ENCODE measurements around the gene RELB.
"Not testable (repeated sequence)": the region's sequence is repeated elsewhere in the genome, so short reads cannot be mapped to it uniquely, and the experiment has no call there.

The RELB gene

GRCh38 chr19:44987148-44987675 is 14.1 kb upstream of the RELB start:
- no peak for DNase-seq (ENCODE audit: low spot score)

DNA sequence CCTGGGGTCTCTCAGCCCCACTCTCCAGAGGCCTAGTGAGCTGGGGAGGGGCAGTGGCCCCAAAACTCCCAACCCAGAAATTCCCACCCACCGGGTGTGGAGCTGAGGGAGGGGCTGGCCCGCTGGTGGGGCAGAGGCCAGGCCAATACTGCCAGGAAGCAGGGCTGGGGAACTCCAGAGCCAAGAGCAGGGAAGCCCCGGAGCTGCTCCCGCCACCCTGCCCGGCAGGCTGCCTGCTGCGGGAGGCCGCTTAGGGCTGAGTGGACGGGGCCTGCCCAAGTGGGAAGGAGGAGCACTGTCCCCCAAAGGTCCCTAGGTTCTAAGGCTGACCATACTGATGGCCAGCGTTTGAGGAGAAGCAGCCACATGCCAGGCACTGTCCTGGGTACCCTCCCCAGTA is 13.0 kb upstream of the RELB start:
- DNase-seq (ENCODE audit: low spot score), result no peak

DNA sequence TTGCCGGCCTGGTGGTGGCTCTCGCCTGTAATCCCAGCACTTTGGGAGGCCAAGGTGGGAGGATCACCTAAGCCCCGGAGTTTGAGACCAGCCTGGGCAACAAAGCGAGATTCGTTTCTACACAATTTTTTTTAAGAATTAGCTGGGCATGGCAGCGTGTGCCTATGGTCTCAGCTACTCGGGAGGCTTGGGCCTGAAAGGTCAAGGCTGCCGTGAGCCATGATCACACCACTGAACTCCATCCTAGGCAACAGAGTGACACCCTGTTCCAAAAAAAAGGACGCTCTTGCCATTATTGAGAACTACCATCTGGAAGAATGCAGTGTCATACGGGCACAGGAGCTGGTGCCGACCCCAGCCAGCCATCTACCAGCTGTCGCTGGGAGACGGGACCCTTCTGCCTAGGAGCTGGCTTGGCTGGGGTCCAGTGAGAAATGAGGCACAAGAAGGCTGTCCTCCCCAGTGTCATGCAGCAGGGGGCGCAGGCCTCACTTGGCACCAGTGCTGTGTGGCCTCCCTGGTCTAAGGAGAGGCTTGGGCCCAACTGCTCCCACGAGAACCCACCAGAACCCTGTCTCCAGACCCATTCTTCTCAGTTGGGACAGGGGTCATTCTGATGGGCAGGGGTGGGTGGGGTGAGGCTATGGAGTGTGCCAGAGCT is 12.2 kb upstream of the RELB start:
- DNase-seq (ENCODE audit: low spot score), result peak; percentile 87

- no peak for DNase-seq (ENCODE audit: low spot score)
Measured at GRCh38 chr19:44990459-44990858, 10.8 kb upstream of the RELB start.

DNA sequence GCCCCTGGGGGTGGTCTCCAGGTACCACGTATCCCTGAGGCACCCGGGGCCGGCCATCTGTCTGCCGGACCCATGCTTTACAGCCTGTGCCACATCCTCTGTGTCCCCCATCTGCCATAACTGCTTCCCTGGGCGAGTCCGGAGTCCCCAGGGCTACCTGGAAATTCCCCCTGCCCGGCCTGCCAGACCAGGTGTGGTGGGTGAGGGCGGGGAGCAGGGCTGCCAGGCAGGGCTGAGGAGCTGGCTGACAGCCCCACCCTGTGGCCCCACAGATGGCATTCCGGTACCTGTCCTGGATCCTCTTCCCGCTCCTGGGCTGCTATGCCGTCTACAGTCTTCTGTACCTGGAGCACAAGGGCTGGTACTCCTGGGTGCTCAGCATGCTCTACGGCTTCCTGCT is 10.3 kb upstream of the RELB start:
- no peak for DNase-seq (ENCODE audit: low spot score)

GRCh38 chr19:44992336-44993163 is 8.7 kb upstream of the RELB start:
- no peak for DNase-seq (ENCODE audit: low spot score)

DNA sequence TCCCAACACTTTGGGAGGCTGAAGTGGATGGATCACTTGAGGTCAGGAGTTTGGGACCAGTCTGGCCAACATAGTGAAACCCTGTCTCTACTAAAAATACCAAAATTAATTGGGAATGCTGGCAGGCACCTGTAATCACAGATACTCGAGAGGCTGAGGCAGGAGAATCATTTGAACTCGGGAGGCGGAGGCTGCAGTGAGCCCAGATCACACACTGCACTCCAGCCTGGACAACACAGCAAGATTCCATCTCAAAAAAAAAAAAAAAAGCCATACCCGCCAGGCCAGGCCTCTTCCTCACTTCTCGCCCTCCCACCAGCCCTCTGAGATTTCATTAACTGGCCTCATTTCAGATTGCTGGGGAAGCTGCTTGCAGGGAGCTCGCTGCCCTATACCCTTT is 7.7 kb upstream of the RELB start:
- no peak for DNase-seq (ENCODE audit: low spot score)

DNA sequence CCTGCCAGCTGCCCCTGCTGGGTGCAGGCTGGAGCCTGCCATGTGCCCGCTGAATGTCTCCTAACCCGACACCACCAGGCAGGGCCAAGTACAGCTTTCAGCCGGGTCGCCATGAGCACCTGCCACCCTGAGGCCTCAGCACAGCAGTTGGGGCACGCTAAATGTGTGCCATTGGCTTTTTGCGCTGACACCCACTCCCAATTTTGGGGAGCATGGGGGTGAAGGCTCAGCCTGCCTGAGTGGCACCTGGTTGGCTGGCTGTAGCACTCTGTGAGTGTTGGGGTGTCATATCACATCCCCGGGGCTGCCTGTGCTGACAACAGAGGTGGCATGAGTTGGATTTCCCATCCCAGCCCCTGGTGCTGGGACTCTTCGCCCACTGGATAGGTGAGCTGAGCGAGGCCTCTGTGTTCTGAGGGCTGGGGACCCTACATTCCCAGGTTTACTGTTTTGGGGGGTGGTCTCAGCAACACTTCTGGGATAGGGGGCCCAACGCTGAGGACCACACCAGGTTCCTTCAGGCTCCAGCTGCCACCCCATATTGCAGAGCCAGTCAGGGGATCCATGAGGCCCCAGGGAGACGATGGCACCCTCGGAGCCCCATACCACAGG is 7.2 kb upstream of the RELB start:
- no peak for DNase-seq (ENCODE audit: low spot score)

DNA sequence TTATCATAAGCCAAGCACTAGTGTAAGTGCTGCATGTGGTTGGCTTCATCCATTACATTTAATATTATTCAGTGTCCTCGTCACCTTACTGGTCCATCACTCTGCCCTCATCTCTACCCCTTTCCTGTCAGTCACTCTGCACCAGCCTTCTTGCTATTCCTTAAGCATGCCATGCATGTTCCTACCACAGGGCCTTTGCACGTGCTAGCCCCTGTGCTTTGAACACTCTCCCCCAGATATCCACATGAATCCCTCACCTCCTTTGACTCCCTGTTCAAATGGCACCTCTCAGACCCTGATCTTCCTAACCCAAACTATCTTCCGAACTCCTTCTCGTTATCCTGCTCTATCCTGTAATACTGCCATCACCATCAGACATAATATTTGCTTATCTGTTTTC is 3.2 kb upstream of the RELB start:
- no peak for DNase-seq (ENCODE audit: low spot score)

- DNase-seq (ENCODE audit: low spot score), result peak; percentile 93
Measured at GRCh38 chr19:44999131-44999925, 1.9 kb upstream of the RELB start.

DNA sequence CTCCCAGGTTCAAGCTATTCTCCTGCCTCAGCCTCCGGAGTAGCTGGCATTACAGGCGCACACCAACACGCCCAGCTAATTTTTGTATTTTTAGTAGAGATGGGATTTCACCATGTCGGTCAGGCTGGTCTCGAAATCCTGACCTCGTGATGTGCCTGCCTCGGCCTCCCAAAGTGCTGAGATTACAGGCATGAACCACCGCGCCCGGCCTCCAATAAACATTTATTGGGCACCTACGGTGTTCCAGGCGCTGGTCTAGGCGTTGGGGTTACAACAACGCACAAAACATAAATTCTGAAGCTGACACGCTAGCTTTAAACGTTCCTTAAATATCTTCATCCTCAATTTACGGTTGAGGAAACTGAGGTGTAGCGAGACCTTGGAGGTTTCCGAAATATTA is 599 bp upstream of the RELB start:
- DNase-seq (ENCODE audit: low spot score), result not testable (repeated sequence)

GRCh38 chr19:45003485-45003884 is 2.2 kb downstream of the RELB start:
- DNase-seq (ENCODE audit: low spot score), result no peak

DNA sequence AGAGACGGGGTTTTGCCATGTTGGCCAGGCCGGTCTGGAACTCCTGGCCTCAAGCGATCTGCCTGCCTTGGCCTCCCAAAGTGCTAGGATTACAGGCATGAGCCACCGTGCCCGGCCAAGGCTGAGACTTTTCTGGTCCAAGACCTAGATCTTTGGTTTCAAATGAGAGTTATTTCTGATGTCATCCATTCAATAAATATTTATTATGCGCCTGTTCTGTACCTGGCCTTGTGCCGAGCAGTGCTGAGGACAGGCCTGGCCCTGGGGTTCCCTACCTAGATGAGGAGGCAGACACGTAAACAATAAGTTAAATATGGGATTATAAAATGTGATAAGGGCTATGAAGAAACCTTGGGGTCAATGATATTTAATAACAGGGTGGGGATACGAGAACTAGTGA is 4.5 kb downstream of the RELB start:
- DNase-seq (ENCODE audit: low spot score), result no peak

DNA sequence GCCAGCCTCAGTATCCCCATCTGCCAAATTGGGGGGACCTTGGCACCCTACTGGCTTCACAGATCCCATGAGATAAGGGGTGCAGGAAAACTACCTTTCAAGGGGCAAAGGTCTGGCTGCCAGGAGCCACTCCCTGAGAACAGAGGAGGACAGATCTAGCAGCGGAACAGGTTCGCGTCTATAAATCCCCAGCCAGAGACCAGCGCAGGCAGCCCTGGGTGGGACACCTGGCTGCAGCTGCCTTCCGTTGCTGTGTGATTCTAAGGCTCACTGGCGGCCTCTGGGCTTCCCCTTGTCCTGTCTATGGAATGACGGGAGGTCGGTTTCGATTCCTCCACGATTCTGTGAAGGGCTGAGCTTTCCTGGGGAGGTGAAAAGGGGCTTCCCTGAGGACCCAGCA is 7.3 kb downstream of the RELB start:
- peak; percentile 67 for DNase-seq (ENCODE audit: low spot score)

- no peak for DNase-seq (ENCODE audit: low spot score)
Measured at GRCh38 chr19:45009625-45010255, 8.5 kb downstream of the RELB start.

GRCh38 chr19:45010306-45010705 is 9.0 kb downstream of the RELB start:
- peak; percentile 48 for DNase-seq (ENCODE audit: low spot score)

DNA sequence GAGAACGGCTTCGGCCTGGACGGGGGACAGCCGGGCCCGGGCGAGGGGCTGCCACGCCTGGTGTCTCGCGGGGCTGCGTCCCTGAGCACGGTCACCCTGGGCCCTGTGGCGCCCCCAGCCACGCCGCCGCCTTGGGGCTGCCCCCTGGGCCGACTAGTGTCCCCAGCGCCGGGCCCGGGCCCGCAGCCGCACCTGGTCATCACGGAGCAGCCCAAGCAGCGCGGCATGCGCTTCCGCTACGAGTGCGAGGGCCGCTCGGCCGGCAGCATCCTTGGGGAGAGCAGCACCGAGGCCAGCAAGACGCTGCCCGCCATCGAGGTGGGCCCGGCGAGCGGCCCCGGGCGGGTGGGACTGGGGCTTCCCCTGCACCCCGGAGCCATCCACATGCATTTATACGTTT is 10.7 kb downstream of the RELB start:
- DNase-seq (ENCODE audit: low spot score), result no peak

DNA sequence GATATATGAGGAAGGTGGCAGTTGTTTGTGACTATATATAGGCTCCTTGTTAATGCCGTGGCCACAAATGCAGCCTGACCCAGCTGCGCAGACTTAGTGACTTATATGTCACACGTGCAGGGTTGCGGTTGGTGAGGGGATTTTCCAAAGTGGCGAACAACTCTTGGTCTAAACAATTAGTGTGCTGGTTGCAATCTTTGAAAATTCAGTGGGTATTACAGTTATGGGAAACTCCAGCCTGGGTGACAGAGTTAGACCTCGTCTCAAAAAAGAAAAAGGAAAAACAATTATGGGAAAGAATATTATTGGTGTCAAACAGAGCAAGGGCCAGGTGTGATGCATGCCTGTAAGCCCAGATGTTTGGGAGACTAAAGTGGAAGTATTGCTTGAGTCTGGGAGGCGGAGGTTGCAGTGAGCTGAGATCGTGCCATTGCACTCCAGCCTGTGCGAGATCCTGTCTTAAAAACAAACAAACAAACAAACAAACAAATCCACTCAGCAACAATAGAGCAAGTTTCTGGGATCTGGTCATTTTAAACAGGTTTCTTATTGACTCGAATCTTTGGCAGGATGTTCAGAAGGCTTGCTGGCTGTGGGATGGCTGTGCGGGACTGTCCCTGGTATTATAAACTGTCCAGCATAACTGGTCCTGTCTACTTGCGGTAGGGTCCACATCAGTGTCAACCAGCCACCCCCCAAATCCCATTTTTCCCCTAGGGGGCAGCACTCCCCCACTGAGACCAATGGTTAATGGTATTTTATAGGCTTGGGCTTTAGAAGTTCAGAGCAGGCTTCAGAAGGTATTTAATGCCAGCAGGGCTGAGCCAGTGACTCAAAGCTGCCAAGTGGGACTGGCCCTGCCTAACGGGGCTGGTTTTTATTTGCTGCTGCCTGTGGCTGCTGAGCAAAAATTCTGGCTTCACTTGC is 15.4 kb downstream of the RELB start:
- DNase-seq (ENCODE audit: low spot score), result peak; percentile 99

GRCh38 chr19:45019187-45019586 is 17.9 kb downstream of the RELB start:
- no peak for DNase-seq (ENCODE audit: low spot score)

GRCh38 chr19:45020071-45020470 is 18.8 kb downstream of the RELB start:
- DNase-seq (ENCODE audit: low spot score), result no peak

DNA sequence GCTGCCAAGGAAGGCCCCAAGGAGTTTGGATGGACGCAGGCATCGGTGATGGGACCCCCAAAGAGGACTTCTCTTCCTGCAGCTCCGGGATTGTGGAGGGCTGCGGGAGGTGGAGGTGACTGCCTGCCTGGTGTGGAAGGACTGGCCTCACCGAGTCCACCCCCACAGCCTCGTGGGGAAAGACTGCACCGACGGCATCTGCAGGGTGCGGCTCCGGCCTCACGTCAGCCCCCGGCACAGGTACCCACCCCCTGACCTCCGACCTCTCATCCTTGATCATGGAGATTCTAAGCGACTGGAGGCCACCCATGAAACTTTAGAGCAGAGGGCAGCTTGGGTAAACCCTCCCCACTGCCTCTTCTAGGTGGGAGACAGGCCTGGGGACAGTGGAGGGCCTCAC is 20.7 kb downstream of the RELB start:
- no peak for DNase-seq (ENCODE audit: low spot score)
